GM12872 (cell line): ENCODE measurements around the gene TRAPPC12.

Experiments used
- TF ChIP-seq, protein P1 (sequence below): IDR thresholded peaks from 3 replicates; pipeline ENCODE4 v1.5.1; 2011; ENCODE audit warnings: low read depth, mild to moderate bottlenecking, low read length, moderate library complexity; ENCODE audit not compliant: insufficient read depth

The TRAPPC12 gene

GRCh38 chr2:3469486-3469885 is 90.0 kb downstream of the TRAPPC12 start:
- TF ChIP-seq, protein P1, sequence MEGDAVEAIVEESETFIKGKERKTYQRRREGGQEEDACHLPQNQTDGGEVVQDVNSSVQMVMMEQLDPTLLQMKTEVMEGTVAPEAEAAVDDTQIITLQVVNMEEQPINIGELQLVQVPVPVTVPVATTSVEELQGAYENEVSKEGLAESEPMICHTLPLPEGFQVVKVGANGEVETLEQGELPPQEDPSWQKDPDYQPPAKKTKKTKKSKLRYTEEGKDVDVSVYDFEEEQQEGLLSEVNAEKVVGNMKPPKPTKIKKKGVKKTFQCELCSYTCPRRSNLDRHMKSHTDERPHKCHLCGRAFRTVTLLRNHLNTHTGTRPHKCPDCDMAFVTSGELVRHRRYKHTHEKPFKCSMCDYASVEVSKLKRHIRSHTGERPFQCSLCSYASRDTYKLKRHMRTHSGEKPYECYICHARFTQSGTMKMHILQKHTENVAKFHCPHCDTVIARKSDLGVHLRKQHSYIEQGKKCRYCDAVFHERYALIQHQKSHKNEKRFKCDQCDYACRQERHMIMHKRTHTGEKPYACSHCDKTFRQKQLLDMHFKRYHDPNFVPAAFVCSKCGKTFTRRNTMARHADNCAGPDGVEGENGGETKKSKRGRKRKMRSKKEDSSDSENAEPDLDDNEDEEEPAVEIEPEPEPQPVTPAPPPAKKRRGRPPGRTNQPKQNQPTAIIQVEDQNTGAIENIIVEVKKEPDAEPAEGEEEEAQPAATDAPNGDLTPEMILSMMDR, result no peak

GRCh38 chr2:3470166-3470651 is 90.7 kb downstream of the TRAPPC12 start:
- TF ChIP-seq, protein P1, result no peak

DNA sequence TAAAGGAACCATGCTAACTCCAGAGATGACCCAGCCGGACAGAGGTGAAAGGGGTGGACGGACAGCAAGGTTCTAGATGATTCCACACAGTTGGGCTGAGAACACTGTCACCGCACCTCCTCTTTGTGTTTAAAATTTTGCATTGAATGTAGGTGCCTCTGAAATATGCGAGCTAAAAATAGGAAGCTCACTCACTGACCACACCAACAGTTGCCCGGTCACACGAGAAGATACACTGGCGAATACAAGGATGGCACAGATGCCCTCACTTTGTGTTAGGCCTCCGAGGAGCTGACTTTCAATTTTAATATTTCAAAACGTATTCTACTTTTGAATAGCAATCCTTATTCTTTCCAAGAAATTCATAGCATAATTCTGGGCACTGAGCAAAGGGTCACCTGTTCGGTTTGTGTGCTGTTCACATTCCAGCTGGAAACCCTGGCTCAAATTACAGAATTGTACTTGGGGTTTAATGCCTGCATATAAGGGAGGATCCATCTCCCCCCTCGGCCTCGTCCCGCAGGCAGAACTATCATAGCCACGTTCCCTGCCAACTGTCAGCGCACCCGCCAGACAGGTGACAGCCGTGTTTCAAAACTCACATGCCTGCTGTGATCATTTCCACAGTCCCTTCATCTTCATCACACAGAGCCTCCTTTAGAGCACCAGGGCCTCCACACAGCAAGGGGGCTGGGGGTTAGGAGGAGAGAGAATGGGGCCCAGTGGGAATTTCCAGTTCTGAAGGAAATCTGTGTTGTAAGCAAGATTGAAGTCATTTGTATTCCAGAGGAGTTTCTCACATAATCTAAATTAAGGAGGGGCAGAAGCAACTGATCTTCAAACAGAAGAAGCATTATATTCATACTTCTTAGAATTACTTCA is 91.6 kb downstream of the TRAPPC12 start:
- TF ChIP-seq, protein P1, result no peak

DNA sequence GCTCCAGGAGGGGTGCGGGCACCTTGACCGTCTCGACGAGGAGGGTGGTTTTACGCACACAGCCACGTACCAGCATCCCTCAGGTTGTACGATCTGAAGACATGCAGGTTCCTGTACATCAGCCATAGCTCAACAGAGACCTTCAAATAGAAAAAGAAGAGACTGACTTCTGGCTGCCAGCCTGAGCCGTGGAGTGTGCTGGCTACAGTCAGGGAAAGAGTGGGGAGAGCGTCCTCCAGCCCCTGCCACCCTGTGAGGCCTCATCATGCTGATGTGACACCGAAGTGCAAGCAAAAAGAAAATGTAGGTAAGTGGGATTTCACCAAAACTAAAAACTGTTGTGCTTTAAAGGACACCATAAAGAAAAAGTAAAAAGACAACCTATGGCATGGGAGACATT is 92.8 kb downstream of the TRAPPC12 start:
- TF ChIP-seq, protein P1, result no peak

DNA sequence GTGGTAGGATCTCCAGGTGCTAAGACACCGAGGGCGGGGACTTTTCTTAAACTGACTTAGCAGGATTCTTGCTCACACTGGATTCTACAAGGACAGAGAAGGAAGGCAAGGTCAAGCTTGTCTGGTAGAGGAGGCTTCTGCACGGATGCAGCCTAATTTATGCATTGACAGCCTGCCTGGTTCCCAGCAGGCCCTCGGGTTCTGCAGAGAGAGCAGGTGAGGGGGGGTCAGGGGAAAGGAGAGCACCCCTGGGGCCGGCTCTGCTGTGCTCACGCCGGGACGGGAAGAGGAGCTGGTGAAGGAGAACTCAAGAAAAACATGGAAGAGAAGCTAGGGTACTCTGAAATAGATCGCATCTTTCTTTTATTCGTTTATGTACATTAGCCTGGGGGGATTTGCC is 93.5 kb downstream of the TRAPPC12 start:
- TF ChIP-seq, protein P1, result no peak

- TF ChIP-seq, protein P1, result no peak
These were observed 96.3 kb downstream of the TRAPPC12 start for GRCh38 chr2:3475771-3476170.

GRCh38 chr2:3476321-3476984 is 97.0 kb downstream of the TRAPPC12 start:
- TF ChIP-seq, protein P1, result no peak
